ENCODE data around the gene ZNF48.

The ZNF48 gene

GRCh38 chr16:30351001-30351441 lies 44.2 kb upstream of the ZNF48 start:
- H3K4me3 ChIP-seq (ENCODE audit: low read depth, low read length) = no peak overlapping the region
- DNase-seq (ENCODE audit: low read depth) = no peak
- no peak for TF ChIP-seq CTCF (conservative IDR thresholded peaks at IDR 0.05; ENCODE audit: low read depth, low read length)

GRCh38 chr16:30351586-30352419 lies 43.4 kb upstream of the ZNF48 start:
- H3K4me3 ChIP-seq (ENCODE audit: low read depth, low read length) = no peak overlapping the region
- peak; percentile 84 for DNase-seq (ENCODE audit: low read depth)
- no peak for TF ChIP-seq CTCF (conservative IDR thresholded peaks at IDR 0.05; ENCODE audit: low read depth, low read length)

- H3K4me3 ChIP-seq (ENCODE audit: low read depth, low read length) = no peak overlapping the region
- peak; percentile 35 for TF ChIP-seq CTCF (conservative IDR thresholded peaks at IDR 0.05; ENCODE audit: low read depth, low read length)
- no peak for DNase-seq (ENCODE audit: low read depth)
Measured at GRCh38 chr16:30352488-30353401, 42.5 kb upstream of the ZNF48 start.

GRCh38 chr16:30353438-30354129 lies 41.6 kb upstream of the ZNF48 start:
- H3K4me3 ChIP-seq (ENCODE audit: low read depth, low read length) = no peak overlapping the region
- no peak for DNase-seq (ENCODE audit: low read depth)
- TF ChIP-seq CTCF (conservative IDR thresholded peaks at IDR 0.05; ENCODE audit: low read depth, low read length) = no peak

- no peak for TF ChIP-seq CTCF (conservative IDR thresholded peaks at IDR 0.05; ENCODE audit: low read depth, low read length)
- no peak for DNase-seq (ENCODE audit: low read depth)
- peak overlapping the region; percentile 98 for H3K4me3 ChIP-seq (ENCODE audit: low read depth, low read length)
Measured at GRCh38 chr16:30354423-30355143, 40.6 kb upstream of the ZNF48 start.
